DOHH2 (cell line): Measurements from ENCODE around the gene FKBP8.

ENCODE experiments used
- CTCF ChIP-seq: fragments of 200-600 bp; sonication (generic); IDR thresholded peaks from one replicate; pipeline ENCODE4 v1.5.1; 2014; ENCODE audit warnings: antibody characterized with exemption, mild to moderate bottlenecking, low read depth, low read length; ENCODE audit not compliant: poor library complexity, severe bottlenecking
- EZH2phosphoT487 ChIP-seq: fragments of 200-600 bp; sonication (generic); IDR thresholded peaks from 2 replicates; pipeline ENCODE4 v1.6.1; 2017; ENCODE audit warnings: borderline replicate concordance, mild to moderate bottlenecking, antibody characterized with exemption, low read length, moderate library complexity, mixed read lengths

- TF ChIP-seq CTCF: no peak
- TF ChIP-seq EZH2phosphoT487: no peak
Measured at GRCh38 chr19:18513868-18514267, 29.5 kb downstream of the FKBP8 start.
